ENCODE measurements around the gene SIM2.

- no peak for TF ChIP-seq CTCF (IDR thresholded peaks at IDR 0.05)
- no peak for TF ChIP-seq POLR2A (IDR thresholded peaks at IDR 0.05)
Measured at GRCh38 chr21:36716387-36716786, 17.5 kb downstream of the SIM2 start.

All from testis (tissue), 2 donors.